HG02981 (cell line): Measurements from ENCODE around the gene ACSL3.
A peak's percentile ranks its signal among the peaks of the same experiment; 100 is the strongest.

Experiments
- ATAC-seq: cut with Tn5 transposase; IDR thresholded peaks from one replicate; pipeline ENCODE4 v1.9.1; 2021; ENCODE audit warnings: mild to moderate bottlenecking, moderate library complexity; ENCODE audit not compliant: unreplicated experiment

The ACSL3 gene

GRCh38 chr2:222939208-222939856, 78.5 kb downstream of the ACSL3 start:
- peak; percentile 88 for ATAC-seq

GRCh38 chr2:222939979-222940378, 79.1 kb downstream of the ACSL3 start:
- ATAC-seq, result no peak

- ATAC-seq, result no peak
These were observed 80.7 kb downstream of the ACSL3 start for GRCh38 chr2:222941510-222942032.

GRCh38 chr2:222942561-222942960, 81.7 kb downstream of the ACSL3 start:
- ATAC-seq, result no peak

GRCh38 chr2:222942977-222943376, 82.1 kb downstream of the ACSL3 start:
- ATAC-seq, result no peak

- no peak for ATAC-seq
These were observed 83.0 kb downstream of the ACSL3 start for GRCh38 chr2:222943820-222944219.

- ATAC-seq, result no peak
These were observed 83.7 kb downstream of the ACSL3 start for GRCh38 chr2:222944552-222944951.

GRCh38 chr2:222944971-222945740, 84.3 kb downstream of the ACSL3 start:
- no peak for ATAC-seq

- ATAC-seq, result no peak
These were observed 85.1 kb downstream of the ACSL3 start for GRCh38 chr2:222945887-222946286.

- no peak for ATAC-seq
These were observed 86.0 kb downstream of the ACSL3 start for GRCh38 chr2:222946700-222947287.

- ATAC-seq, result no peak
These were observed 88.2 kb downstream of the ACSL3 start for GRCh38 chr2:222949073-222949472.

- no peak for ATAC-seq
These were observed 89.0 kb downstream of the ACSL3 start for GRCh38 chr2:222949690-222950323.

GRCh38 chr2:222950638-222951285, 89.9 kb downstream of the ACSL3 start:
- ATAC-seq, result no peak

- no peak for ATAC-seq
These were observed 91.4 kb downstream of the ACSL3 start for GRCh38 chr2:222952204-222952603.

- no peak for ATAC-seq
These were observed 94.2 kb downstream of the ACSL3 start for GRCh38 chr2:222955008-222955407.

GRCh38 chr2:222959358-222959757, 98.5 kb downstream of the ACSL3 start:
- no peak for ATAC-seq

- ATAC-seq, result no peak
These were observed 99.3 kb downstream of the ACSL3 start for GRCh38 chr2:222960126-222960525.

GRCh38 chr2:222963641-222964040, 102.8 kb downstream of the ACSL3 start:
- no peak for ATAC-seq

- no peak for ATAC-seq
These were observed 103.7 kb downstream of the ACSL3 start for GRCh38 chr2:222964376-222965031.

GRCh38 chr2:222965555-222965954, 104.7 kb downstream of the ACSL3 start:
- ATAC-seq, result no peak
